NCI-H1092 treated with DMSO at 0.1 percent for 48 hours (cell line): ENCODE results near the gene SLC25A1.

Experiments
- DNase-seq: peaks from one replicate; lab custom pipeline; 2025; lab: John Stamatoyannopoulos, UW

SLC25A1 gene

GRCh38 chr22:19137384-19138216 lies 40.9 kb downstream of the SLC25A1 start:
- no peak for DNase-seq

GRCh38 chr22:19136915-19137314 lies 41.6 kb downstream of the SLC25A1 start:
- no peak for DNase-seq

- DNase-seq: no peak
These were observed 43.7 kb downstream of the SLC25A1 start for GRCh38 chr22:19134874-19135273.

DNA sequence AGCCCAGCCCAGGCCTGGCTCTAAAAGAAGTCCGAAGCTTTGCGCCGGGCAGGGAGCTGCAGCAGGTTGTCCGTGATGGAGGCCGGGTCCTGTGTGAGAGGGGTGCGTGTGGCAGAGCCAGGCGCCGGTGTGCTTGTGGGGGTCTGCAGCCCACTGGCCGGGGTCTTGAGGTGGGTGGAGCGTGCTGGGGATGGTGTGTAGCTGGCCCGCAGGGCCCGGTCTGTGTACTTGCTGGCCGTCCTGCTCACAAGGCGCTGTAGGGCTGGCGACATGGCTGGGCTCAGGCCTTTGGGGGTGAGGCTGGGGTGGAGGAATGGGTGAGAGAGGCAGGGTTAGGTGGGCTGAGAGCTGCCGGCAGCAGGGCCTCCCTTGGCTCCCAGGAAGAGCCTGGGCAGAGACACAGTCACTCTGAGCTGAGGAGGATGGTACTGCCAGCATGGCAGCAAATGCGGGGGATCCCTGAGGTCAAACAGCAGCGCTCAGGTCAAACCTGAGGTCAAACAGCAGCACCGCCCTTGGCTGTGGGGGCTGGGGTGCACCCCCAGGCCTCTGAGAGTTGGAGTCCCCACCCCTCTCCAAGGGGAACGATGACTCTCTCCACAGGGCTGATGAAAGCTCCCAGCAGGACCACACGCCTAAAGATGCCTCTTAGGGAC lies 44.2 kb downstream of the SLC25A1 start:
- DNase-seq: no peak

DNA sequence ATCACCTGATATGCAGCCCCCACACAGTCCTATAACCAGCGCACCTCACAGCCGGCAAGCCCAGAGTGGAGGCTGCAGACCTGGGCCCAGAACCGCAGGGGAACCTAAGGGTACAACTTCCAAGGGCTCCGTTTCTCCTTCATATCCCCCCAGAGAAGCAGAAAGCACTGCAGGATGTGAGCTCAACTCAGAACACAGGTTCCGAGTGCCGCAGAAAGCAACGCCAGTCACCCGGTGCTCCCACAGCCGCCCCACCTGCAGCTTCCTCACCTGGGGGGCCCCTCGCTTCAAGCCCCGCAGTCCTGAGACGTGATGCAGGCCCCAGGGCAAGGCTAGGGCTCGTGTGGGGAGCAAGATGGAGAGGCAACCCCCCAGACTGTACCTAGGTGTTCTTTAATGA lies 45.0 kb downstream of the SLC25A1 start:
- DNase-seq: no peak

- DNase-seq: no peak
These were observed 45.7 kb downstream of the SLC25A1 start for GRCh38 chr22:19132693-19133400.

DNA sequence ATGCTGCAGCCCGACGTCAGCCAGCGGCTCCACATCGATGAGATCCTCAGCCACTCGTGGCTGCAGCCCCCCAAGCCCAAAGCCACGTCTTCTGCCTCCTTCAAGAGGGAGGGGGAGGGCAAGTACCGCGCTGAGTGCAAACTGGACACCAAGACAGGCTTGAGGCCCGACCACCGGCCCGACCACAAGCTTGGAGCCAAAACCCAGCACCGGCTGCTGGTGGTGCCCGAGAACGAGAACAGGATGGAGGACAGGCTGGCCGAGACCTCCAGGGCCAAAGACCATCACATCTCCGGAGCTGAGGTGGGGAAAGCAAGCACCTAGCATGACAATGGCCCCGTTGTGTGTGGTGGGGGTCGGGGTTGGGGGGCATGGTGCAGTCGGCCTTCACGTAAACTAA lies 46.4 kb downstream of the SLC25A1 start:
- DNase-seq: no peak

GRCh38 chr22:19131685-19132015 lies 46.9 kb downstream of the SLC25A1 start:
- no peak for DNase-seq

DNA sequence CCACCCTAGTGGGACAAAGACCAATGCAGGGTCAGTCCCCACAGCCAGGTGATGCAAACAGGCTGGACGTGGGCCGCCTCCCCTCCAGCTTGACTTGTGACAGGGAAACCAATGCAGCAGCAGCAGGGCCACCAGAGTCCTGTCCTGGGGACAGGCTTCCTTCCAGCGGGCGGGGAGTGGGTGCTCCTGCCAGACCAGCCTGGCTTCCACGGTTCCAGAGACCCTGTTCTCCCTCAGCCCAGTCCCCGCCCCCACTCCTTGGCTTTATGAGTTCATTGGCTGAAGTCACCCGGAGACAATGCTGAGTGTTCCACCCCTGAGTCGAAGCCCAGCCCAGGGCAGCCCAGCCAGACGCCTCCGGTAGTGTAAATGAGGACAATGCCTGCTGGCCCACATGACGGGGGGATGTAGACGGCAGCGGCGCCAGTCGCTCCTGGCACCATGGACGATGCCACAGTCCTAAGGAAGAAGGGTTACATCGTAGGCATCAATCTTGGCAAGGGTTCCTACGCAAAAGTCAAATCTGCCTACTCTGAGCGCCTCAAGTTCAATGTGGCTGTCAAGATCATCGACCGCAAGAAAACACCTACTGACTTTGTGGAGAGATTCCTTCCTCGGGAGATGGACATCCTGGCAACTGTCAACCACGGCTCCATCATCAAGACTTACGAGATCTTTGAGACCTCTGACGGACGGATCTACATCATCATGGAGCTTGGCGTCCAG lies 47.4 kb downstream of the SLC25A1 start, which contains the start of gene TSSK2:
Gene TSSK2 (plus strand): TSS at position 350 of the 726 bp plus-strand sequence. CDS start 92 bp downstream, at position 442.
- no peak for DNase-seq

DNA sequence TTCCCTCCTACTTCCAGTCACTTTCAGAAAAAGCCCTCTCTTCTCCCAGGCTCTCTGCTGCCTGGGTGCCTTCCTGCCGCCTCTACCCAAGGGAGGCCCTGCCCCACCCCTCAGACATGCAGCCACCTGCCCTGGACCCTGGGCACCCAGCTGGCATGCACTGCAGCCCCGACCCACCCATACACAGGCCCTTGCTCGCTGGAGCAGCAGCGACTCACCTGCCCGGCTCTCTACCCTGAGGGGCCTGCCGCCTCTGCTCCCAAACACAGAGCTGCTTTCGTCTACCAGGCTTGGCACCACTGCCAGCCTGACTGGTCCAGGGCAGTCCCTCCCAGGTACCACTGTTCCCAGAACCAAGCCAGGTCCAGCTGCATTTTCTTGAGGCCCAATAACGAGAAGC lies 48.7 kb downstream of the SLC25A1 start:
- DNase-seq: no peak

DNA sequence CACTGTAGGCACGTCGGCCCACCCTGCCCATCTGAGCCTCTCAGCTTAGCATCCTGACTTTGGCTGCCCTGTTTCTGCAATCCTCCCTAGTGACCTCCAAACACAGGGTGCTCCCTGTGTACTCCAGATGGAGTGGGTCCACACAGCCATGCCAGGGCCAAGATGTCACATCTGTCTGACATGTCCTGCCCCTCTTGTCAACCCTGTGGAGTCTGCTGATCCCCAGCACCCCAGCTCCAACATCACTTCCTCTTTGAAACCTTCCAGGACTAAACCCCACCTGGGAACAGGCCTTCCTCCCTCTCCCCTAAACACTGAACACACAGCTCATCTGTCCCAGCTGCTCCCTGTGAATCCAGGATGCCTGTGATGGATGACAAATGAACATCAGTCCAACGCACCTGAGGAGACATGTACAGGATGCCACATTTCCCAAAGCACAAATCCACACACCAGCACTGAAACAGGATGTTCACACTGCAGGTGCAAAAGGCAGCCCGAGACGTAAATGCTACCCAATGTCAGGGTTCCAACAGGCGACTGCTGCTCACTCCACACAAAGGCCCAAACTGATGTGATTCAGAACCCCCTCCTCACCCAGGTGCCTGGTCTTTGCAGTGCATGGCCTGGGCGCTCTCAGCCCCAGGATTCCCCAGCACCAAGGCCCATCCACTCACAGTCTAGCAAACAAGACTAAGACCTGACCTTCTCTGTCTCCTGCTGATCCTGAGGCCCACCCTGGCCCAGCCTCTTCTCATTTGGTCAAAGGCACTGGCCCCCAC lies 49.4 kb downstream of the SLC25A1 start:
- no peak for DNase-seq

DNA sequence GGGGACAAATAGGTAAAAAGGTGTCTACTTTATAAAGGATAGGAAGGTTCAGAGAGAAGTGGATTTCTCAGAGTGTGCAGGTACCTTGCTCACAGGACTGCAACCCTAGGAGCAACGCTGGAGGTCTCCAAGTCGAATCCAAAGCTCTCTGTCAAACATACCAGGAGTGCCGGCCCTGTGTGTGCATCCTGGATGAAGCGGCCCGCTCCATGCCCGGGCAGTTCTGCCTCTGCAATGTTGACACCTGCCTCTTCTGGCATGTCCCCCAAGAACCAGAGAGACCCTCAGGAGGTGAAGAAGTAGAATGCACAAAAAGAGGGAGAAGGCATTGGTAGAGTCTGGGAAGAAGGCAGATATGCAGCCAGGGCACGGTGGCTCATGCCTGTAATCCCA lies 50.5 kb downstream of the SLC25A1 start:
- no peak for DNase-seq

GRCh38 chr22:19127329-19128008 lies 51.1 kb downstream of the SLC25A1 start:
- no peak for DNase-seq

GRCh38 chr22:19126309-19127273 lies 51.9 kb downstream of the SLC25A1 start:
- no peak for DNase-seq
